NCI-H510A treated with DMSO at 0.1 percent for 48 hours (cell line): ENCODE measurements around the gene PCNT.
"Not testable (repeated sequence)": the region's sequence is repeated elsewhere in the genome, so short reads cannot be mapped to it uniquely, and the experiment has no call there.

ENCODE experiments used
- DNase-seq: peaks from one replicate; lab custom pipeline; 2025; lab: John Stamatoyannopoulos, UW

PCNT gene

GRCh38 chr21:46427516-46427915 lies 103.6 kb downstream of the PCNT start:
- no peak for DNase-seq

GRCh38 chr21:46428286-46428685 lies 104.3 kb downstream of the PCNT start:
- DNase-seq = no peak

DNA sequence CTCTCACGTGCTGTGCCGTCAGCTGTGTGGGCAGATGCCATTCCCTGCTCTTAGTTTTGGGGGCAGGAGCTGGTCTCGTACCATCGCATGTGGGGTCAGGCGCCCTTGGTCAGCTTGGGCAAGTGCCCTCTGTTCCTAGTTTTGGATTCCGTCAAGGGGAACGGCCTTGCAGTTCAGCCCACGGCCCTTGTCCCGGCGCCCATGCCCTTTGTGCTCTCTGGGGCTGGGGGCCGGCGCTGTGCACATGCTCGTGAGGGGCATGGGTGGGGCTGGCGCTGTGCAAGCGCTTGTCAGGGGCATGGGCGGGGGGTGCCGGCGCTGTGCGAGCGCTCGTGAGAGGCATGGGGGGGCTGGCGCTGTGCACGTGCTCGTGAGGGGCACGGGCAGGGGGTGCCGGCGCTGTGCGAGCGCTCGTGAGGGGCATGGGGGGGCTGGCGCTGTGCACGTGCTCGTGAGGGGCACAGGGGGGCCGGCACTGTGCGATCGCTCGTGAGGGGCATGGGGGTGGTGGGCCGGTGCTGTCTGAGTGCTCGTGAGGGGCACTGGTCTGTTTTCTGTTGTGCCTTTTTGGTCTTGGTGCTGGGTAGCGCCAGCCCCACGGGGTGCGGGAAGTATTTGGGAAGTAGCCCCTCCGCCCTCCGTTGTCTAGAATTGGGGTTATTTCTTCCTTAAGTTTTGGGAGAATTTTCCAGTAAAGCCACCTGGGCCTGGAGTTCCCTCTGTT lies 105.2 kb downstream of the PCNT start:
- no peak for DNase-seq

- no peak for DNase-seq
Observed at GRCh38 chr21:46429754-46430681, 106.1 kb downstream of the PCNT start.

DNA sequence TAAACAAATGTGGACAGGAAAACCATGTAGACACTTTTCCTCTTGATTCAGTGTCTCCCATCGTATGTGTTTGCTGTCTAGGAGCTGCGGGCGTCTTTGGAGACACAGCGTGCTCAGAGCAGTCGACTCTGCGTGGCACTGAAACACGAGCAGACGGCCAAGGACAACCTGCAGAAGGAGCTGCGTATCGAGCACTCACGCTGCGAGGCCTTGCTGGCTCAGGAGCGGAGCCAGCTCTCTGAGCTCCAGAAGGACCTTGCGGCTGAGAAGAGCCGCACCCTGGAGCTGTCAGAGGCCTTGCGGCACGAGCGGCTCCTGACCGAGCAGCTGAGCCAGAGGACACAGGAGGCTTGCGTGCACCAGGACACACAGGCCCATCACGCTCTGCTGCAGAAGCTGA lies 107.5 kb downstream of the PCNT start:
- DNase-seq = no peak

DNA sequence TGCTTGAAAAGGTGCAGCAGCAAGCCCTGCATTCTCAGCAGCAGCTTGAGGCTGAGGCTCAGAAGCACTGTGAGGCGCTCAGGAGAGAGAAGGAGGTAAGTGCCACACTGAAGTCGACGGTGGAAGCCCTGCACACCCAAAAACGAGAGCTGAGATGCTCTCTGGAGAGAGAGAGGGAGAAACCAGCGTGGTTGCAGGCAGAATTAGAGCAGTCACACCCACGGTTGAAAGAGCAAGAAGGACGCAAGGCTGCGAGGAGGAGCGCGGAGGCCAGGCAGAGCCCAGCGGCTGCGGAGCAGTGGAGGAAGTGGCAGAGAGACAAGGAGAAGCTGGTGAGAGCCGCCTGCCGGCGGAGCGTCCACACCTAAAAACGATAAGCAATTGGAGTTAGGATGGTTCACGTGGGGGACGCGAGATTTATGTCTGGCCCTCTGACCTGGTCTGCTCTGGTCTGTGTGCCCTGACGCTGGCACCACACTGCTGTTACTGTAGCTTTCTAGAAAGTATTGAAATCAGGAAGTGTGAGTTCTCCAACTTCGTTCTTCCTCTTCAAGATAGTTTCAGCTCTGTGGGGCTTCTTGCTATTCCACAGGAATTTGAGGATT lies 108.0 kb downstream of the PCNT start:
- DNase-seq = no peak

GRCh38 chr21:46433116-46433515 lies 109.2 kb downstream of the PCNT start:
- DNase-seq = not testable (repeated sequence)

GRCh38 chr21:46434322-46434958 lies 110.5 kb downstream of the PCNT start:
- no peak for DNase-seq

DNA sequence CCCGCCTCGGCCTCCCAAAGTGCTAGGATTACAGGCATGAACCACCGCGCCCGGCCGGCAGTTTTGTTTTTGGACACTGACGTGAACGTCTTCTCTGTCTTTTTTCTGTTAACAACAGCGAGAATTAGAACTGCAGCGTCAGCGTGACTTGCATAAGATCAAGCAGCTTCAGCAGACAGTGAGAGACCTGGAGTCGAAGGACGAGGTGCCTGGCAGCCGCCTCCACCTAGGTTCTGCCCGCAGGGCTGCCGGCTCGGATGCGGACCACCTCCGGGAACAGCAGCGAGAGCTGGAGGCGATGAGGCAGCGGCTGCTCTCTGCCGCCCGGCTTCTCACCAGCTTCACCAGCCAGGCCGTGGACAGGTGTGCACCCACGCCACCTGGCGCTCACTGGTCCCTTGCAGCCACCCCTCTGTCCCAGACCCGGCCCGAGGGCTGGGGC lies 111.9 kb downstream of the PCNT start:
- no peak for DNase-seq

- DNase-seq = no peak
Observed at GRCh38 chr21:46436621-46437020, 112.7 kb downstream of the PCNT start.

- no peak for DNase-seq
Observed at GRCh38 chr21:46437096-46437498, 113.1 kb downstream of the PCNT start.

- no peak for DNase-seq
Observed at GRCh38 chr21:46437511-46437910, 113.6 kb downstream of the PCNT start.

- no peak for DNase-seq
Observed at GRCh38 chr21:46438241-46438640, 114.3 kb downstream of the PCNT start.

- no peak for DNase-seq
Observed at GRCh38 chr21:46439906-46440305, 116.0 kb downstream of the PCNT start.

GRCh38 chr21:46441331-46441730 lies 117.4 kb downstream of the PCNT start:
- no peak for DNase-seq

DNA sequence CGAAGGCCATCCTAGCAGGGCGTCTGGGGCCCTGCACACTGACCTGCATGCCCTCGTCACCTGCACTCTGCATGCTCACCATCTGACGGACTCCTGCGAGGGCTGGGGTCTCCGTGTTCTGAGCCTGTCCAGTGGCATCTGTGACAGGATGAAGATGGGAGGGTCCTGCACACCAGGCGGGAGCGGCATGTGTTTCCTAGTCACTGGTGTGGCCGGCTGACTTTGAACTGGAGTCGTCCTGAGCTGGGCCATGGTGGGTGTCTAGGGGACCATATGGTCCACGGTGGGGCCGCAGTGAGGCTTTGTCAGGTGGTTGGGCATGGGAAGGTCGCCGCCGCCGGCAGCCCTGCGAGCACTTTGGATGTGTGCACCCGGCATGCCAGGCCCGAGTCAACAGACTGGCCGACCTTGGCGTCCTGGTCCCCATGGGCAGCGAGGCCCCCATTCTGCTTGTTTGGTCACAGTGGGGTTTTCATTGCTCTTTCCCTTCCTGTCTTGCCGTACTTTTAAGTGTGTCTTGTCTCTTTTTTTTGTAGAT lies 118.1 kb downstream of the PCNT start:
- no peak for DNase-seq

DNA sequence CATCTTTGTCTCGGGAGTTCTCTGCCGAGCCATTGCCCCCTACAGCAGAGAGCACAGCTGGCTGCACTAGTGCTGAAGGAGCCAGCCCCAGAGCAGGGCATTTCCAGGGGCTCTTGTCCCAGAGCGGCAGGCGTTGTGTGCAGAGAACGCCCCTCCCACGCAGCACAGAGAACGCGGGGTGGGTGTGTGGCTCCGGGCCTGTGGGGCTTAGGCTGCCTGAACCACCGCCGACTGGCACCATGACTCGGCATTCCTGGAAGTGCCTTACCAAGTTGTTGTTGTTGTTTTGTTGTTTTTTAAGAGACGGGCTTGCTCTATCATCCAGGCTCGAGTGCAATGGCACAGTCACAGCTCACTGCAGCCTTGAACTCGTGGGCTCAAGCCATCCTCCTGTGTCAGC lies 119.0 kb downstream of the PCNT start:
- DNase-seq = no peak

DNA sequence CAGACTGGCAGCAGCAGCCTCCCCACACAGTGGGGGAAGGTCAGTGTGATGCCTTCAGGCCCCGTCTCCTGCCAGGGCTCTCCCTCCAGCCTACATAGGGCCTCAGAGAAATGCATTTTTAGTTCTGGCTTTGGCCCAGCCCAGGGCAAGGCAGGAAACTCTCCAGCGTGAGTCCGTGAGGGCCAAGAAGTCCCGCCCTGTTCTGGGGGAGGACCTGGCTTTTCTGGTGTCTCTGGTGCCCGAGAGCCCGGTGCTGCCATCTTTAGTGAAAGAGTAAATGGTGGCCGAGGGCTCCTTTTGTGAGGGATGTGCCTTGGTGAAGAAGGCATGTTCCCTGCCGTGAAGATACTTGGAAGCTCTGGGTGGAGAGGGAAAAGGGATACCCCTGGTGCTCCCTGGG lies 120.0 kb downstream of the PCNT start:
- DNase-seq = no peak

GRCh38 chr21:46448108-46448507 lies 124.2 kb downstream of the PCNT start:
- no peak for DNase-seq

DNA sequence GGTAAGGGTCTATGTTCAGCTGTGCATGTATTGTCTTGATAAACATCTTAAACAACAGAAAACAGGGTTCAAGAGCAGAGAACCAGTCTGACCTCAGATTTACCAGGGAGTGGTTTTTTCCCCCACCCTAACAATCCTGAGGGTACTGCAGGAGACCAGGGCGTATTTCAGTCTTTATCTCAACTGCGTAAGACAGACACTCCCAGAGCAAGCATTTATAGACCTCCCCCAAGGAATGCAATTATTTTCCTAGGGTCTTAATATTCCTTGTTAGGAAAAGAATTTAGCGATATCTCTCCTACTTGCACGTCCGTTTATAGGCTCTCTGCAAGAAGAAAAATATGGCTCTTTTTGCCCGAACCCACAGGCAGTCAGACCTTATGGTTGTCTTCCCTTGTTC lies 124.9 kb downstream of the PCNT start:
- not testable (repeated sequence) for DNase-seq

DNA sequence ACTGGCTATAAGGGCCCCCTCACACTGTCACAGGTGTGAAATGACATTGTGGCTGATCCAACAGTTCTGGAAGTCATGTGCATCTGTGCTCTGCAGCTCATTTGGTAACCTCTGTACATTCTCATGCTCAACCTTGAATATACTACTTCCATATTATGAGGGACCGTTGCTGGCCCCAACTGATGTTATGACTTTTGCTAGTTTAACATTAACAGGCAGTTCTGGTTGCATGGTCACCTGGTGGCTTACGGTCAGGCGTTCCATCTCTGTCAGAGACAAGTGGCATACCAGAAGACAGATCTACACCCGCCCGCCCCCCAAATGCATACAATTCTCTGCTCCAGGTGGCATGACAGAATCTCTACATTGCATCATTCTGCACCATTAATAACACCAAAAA lies 128.8 kb downstream of the PCNT start:
- DNase-seq = no peak

DNA sequence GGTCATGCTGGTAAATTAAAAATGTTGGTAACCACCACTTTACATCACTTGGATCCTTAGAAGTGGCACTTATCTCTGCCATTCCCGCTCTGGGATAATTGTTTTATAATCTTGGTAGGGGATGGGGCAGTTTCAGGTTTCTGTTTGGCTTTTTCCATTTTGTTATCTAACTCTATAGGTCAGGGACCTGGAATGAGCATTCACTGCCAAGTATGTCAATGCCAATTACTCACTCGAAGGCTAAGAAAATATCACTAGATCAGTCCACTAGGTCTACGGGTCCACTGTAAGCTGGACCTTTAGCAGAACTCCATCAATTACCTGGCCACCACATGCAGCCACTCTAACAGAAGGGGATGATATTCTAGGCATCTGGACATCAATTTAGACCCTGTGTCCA lies 130.2 kb downstream of the PCNT start:
- no peak for DNase-seq
